ENCODE measurements around the gene PCNX2. TPM values are rescaled to one million over a fixed set of nuclear protein-coding genes. Genes with fewer than 3 reads are reported as not detected.

The PCNX2 gene
- total and polyA plus RNA-seq, 11 donors = 0.27 to 5.3 (median 1.9) TPM

DNA sequence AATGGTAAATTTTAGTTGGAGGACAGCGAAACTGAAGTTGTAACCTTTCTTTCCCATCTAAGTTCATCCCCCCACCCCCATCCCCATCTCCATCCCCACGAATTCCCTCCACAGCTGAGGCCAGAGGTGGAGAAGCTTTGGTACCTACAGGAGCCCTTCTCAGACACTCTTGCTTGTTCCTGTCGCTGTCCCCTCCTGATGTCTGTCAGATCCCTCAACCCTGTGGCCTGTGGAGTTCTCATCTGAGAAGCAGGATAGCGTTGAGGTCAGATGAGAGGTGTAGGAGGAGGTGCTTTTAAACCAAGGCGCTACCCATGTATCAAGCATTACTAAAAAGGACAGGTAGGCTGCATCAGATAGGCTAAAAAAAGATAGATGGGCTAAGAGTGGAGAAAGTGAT lies 344.3 kb downstream of the PCNX2 start:
- ATAC-seq = peak; percentile 11 to 43 (median 34)

DNA sequence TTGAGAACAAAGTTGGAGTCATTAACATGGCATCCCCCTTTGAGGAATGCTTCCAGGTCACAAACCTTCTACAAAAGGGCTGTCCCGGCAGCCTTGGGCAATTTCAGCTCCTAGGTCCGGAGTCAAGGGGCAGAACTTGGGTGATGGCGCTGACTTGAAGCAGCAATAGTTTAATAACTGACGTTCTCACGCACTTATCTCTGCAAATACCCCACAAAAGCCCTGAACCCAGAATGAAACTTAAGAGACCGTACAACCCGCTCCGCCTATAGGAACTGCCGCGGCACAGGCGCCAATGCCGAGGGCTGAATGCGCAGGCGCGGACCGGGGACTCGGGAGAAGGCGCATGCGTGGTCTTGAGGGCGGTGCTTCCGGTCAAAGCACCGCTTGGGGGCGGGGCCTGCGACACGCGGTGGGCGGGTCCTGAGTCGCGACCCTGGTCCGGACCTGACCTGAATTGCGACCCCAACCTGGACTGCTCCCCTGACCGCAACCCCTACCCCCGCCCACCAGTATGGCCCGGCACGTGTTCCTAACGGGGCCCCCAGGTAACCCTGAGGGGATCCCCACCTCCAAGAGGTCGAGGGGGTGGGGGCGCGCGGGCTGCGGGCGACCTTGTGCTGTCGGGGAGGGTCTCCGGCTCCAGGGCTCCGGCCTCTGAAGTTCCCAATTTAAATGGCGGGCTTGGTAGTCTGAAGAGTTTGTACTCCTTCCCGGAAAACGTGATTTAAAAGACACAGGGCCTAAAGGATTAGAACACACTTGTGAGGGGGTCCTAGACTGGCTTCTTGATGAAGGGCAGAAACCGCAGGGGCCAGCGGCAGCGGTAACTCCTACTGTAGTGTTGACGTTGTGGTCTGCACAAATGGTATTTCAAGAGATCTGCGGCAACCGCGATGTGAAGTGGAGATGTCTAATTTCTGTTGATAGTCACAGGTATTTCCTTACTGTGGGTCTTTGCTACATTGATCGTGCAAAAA lies 345.0 kb downstream of the PCNX2 start, which contains the start of gene NTPCR:
NTPCR (plus strand) TSS at position 415 of the 980 bp plus-strand sequence; CDS start at position 515, 100 bp downstream.
- 1 to 2% (median 1%) methylated on average over 42 to 56 of the region's 56 CpGs for WGBS, 4 donors
- DNase-seq (peak; percentile 94 to 98 (median 95)), ATAC-seq (peak; percentile 94 to 98 (median 96))
- peak within 1 kb of the TSS; percentile 70 to 95 (median 88) for H3K27ac ChIP-seq
- peaks cover 0 to 32% (median 21%) of the 10 kb centered on the region in 12 donors for H3K4me1 ChIP-seq
- H3K4me3 ChIP-seq = peak within 1 kb of the TSS; percentile 40 to 100 (median 88)
- H3K27me3 ChIP-seq = peaks cover 0 to 5% (median 0%) of the 10 kb centered on the region in 9 donors
- no peaks in the 10 kb centered on the region for H3K9me3 ChIP-seq
- H3K36me3 ChIP-seq = no peaks in the 10 kb centered on the region
- TF ChIP-seq, protein P1, sequence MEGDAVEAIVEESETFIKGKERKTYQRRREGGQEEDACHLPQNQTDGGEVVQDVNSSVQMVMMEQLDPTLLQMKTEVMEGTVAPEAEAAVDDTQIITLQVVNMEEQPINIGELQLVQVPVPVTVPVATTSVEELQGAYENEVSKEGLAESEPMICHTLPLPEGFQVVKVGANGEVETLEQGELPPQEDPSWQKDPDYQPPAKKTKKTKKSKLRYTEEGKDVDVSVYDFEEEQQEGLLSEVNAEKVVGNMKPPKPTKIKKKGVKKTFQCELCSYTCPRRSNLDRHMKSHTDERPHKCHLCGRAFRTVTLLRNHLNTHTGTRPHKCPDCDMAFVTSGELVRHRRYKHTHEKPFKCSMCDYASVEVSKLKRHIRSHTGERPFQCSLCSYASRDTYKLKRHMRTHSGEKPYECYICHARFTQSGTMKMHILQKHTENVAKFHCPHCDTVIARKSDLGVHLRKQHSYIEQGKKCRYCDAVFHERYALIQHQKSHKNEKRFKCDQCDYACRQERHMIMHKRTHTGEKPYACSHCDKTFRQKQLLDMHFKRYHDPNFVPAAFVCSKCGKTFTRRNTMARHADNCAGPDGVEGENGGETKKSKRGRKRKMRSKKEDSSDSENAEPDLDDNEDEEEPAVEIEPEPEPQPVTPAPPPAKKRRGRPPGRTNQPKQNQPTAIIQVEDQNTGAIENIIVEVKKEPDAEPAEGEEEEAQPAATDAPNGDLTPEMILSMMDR (IDR thresholded peaks at IDR 0.05) = peak in 7 of 12 donors; percentile 5 to 42 (median 28)
- TF ChIP-seq POLR2A (IDR thresholded peaks at IDR 0.05) = peak in 1 of 2 donors; percentile 65
- intact Hi-C loops (cut with DNase I) = loop anchor here in 6 of 10 donors (5.0 to 10.0 kb wide), 6 partner anchors 143 to 318 kb away; partner anchors contain the start of genes MAP10 (in 4 of the 6) and SIPA1L2 (in 2 of the 6)

More for the DNA sequence above, 344.3 kb downstream of the PCNX2 start:
- intact Hi-C loops (cut with DNase I) = loop anchor here in 6 of 10 donors (5.0 to 10.0 kb wide), 6 partner anchors 144 to 319 kb away; partner anchors contain the start of genes MAP10 (in 4 of the 6) and SIPA1L2 (in 2 of the 6)
- peak overlapping the region in 11 of 12 donors; percentile 40 to 100 (median 90) for H3K4me3 ChIP-seq
- H3K27ac ChIP-seq = peak overlapping the region in 8 of 12 donors; percentile 74 to 95 (median 88)
- peaks cover 0 to 5% (median 0%) of the 10 kb centered on the region in 9 donors for H3K27me3 ChIP-seq
- no peak for DNase-seq
- no peak for TF ChIP-seq POLR2A (IDR thresholded peaks at IDR 0.05)
- peaks cover 0 to 7% (median 2%) of the 10 kb centered on the region in 9 donors for H3K36me3 ChIP-seq
- H3K4me1 ChIP-seq = peaks cover 0 to 32% (median 21%) of the 10 kb centered on the region in 12 donors
- 21 to 27% (median 25%) methylated on average over 5 of the region's 5 CpGs for WGBS, 4 donors
- no peaks in the 10 kb centered on the region for H3K9me3 ChIP-seq

DNA sequence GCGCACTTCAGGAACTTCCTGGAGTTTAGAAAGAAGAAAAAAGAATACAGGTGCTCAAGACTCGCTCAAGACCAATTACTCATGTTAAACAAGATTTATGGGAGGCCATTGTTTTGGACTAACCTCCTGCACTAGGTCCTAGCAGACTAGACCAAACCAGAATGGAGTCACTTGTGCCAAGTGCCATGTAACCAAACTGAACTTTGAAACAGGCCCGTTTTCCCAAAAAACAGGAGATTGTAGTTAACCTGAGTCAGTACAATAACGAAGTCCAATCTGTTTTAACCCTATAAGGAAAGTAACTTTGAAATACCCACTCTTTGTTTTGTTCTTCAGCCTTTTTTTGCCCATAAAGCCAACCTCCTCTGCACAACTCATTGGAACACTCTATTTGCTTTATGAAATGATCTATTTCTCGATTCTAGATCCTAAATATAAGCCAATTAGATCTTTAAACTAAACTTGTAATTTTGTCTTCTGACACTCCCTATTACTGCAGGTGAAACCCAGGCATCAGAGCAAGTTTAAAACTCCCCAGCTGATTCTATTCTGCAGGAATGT lies 345.8 kb downstream of the PCNX2 start:
- WGBS, 4 donors = 92 to 97% (median 95%) methylated on average over 5 of the region's 5 CpGs
- DNase-seq = no peak
- H3K9me3 ChIP-seq = peaks cover 0 to 1% (median 0%) of the 10 kb centered on the region in 12 donors

More for the DNA sequence above, 345.8 kb downstream of the PCNX2 start:
- Histone ChIP-seq H3K27ac (peak overlapping the region; percentile 70 to 95 (median 88)), H3K4me1 (peaks cover 0 to 32% (median 21%) of the 10 kb centered on the region in 12 donors), H3K27me3 (peaks cover 0 to 5% (median 0%) of the 10 kb centered on the region in 9 donors), H3K4me3 (peak overlapping the region; percentile 40 to 100 (median 88)), H3K36me3 (no peaks in the 10 kb centered on the region)
- ATAC-seq = no peak
- intact Hi-C loops (cut with DNase I) = loop anchor here in 8 of 10 donors (2.0 to 10.0 kb wide), 8 partner anchors 142 to 317 kb away; partner anchors contain the start of genes MAP10 (in 6 of the 8) and SIPA1L2 (in 2 of the 8)
- TF ChIP-seq POLR2A (IDR thresholded peaks at IDR 0.05) = no peak
- TF ChIP-seq, protein P1 (IDR thresholded peaks at IDR 0.05) = no peak

Measured in heart left ventricle (tissue), 16 donors.